Natural killer cell (primary cell): ENCODE data around the gene ADGRB3. TPM values are rescaled to one million over a fixed set of nuclear protein-coding genes. Genes with fewer than 3 reads are reported as not detected.
"Not testable (repeated sequence)": the region's sequence is repeated elsewhere in the genome, so short reads cannot be mapped to it uniquely, and the experiment has no call there.

Experiments
- ATAC-seq, 3 donors: fragments of 150-1000 bp in 2 of 3; fragments of 200-7000 bp in 1 of 3; cut with Tn5 transposase; 1 replicate in 1 of 3; 2 replicates in 2 of 3; pipeline ENCODE4 v1.10.0; 2021; ENCODE audit warnings: mild to moderate bottlenecking in 2 of 3, moderate library complexity in 2 of 3
- DNase-seq, 2 donors: peaks; one replicate each; pipeline versions ENCODE4 v3.0.0 to v3.0.0-alpha.2; 2013 to 2021; ENCODE audit warnings: mixed read lengths in 1 of 2
- H3K27ac ChIP-seq: one replicate; pipeline ENCODE4 v1.5.1; 2013; ENCODE audit warnings: mild to moderate bottlenecking, low read length
- H3K27me3 ChIP-seq: one replicate; pipeline ENCODE4 v1.6.1; 2013; ENCODE audit warnings: low read length; ENCODE audit not compliant: control insufficient read depth, insufficient read depth
- H3K36me3 ChIP-seq: one replicate; pipeline ENCODE4 v1.6.1; 2013; ENCODE audit warnings: low read length; ENCODE audit not compliant: control insufficient read depth, insufficient read depth
- H3K4me1 ChIP-seq: one replicate; pipeline ENCODE4 v1.6.1; 2013; ENCODE audit warnings: low read length; ENCODE audit not compliant: control insufficient read depth, insufficient read depth
- H3K4me3 ChIP-seq: one replicate; pipeline ENCODE4 v1.5.1; 2013; ENCODE audit warnings: low read length
- H3K9me3 ChIP-seq: one replicate; pipeline ENCODE4 v1.6.1; 2013; ENCODE audit warnings: low read length; ENCODE audit not compliant: control insufficient read depth, insufficient read depth
- H3K27ac Mint-ChIP-seq, 2 donors: one replicate each; pipeline ENCODE4 v1.8.0; 2022; ENCODE audit warnings: mild to moderate bottlenecking in 2 of 2, mixed read lengths in 2 of 2, moderate library complexity in 1 of 2
- H3K27me3 Mint-ChIP-seq, 2 donors: one replicate each; pipeline ENCODE4 v1.8.0; 2022; ENCODE audit warnings: low read depth in 2 of 2, mixed read lengths in 2 of 2
- H3K36me3 Mint-ChIP-seq: one replicate; pipeline ENCODE4 v1.8.0; 2022; ENCODE audit warnings: mixed read lengths
- H3K4me1 Mint-ChIP-seq, 2 donors: one replicate each; pipeline ENCODE4 v1.8.0; 2022; ENCODE audit warnings: mixed read lengths in 2 of 2
- H3K4me3 Mint-ChIP-seq: one replicate; pipeline ENCODE4 v1.8.0; 2022; ENCODE audit warnings: mild to moderate bottlenecking, moderate library complexity, mixed read lengths
- H3K9me3 Mint-ChIP-seq, 2 donors: one replicate each; pipeline ENCODE4 v1.8.0; 2022; ENCODE audit warnings: mixed read lengths in 2 of 2
- CTCF ChIP-seq: fragments of 200-600 bp; IDR thresholded peaks from one replicate; pipeline ENCODE4 v1.8.0; 2022; ENCODE audit warnings: antibody characterized with exemption
- WGBS: methylation state at CpG from one replicate; pipeline ENCODE4 v1.1.7; 2013; ENCODE audit warnings: missing lambda C conversion rate; ENCODE audit not compliant: insufficient coverage; 5-methylcytosine and 5-hydroxymethylcytosine counted together
- intact Hi-C: fragments of 100-400 bp; cut with micrococcal nuclease; formaldehyde crosslinking; loops from one replicate; pipeline ENCODE4 v1.14.2; 2022
- total RNA-seq, 4 donors: library from RNA; stranded (reverse); fragments of 120-200 nt in 1 of 4; gene quantifications; one replicate each; pipeline versions ENCODE4 v1.2.3 to v1.2.4, GENCODE V29; 2013 to 2022

The ADGRB3 gene
- total RNA-seq, 3 donors from 2014 or later (not counting 1 experiment from before 2014, with no cell fraction given): not detected

- TF ChIP-seq CTCF: no peak
- H3K27ac ChIP-seq: no peak overlapping the region
- no peak overlapping the region for H3K4me3 ChIP-seq
- no peak overlapping the region for H3K27ac Mint-ChIP-seq
- no peaks in the 10 kb centered on the region for H3K36me3 ChIP-seq
- H3K9me3 Mint-ChIP-seq: peaks cover 4 to 15% of the 10 kb centered on the region in 2 donors
- ATAC-seq: no peak
- peaks cover 3% of the 10 kb centered on the region for H3K9me3 ChIP-seq
- intact Hi-C loops: no loop called here
- H3K36me3 Mint-ChIP-seq: peaks cover 12% of the 10 kb centered on the region
- H3K27me3 ChIP-seq: no peaks in the 10 kb centered on the region
- WGBS: 83% methylated on average over 2 of the region's 2 CpGs
- no peaks in the 10 kb centered on the region for H3K4me1 Mint-ChIP-seq
- no peaks in the 10 kb centered on the region for H3K4me1 ChIP-seq
- H3K4me3 Mint-ChIP-seq: no peak overlapping the region
- H3K27me3 Mint-ChIP-seq: no peaks in the 10 kb centered on the region
- DNase-seq: no peak
Observed at GRCh38 chr6:69116658-69117057, 481.6 kb downstream of the ADGRB3 start.

GRCh38 chr6:69121461-69122406 lies 486.7 kb downstream of the ADGRB3 start:
- not testable (repeated sequence) for ATAC-seq, H3K27ac ChIP-seq

GRCh38 chr6:69122407-69122773 lies 487.3 kb downstream of the ADGRB3 start:
- H3K27me3 ChIP-seq: no peaks in the 10 kb centered on the region
- Mint-ChIP-seq H3K9me3 (peaks cover 9 to 18% of the 10 kb centered on the region in 2 donors), H3K27ac (no peak overlapping the region), H3K36me3 (peaks cover 12% of the 10 kb centered on the region), H3K4me3 (no peak overlapping the region), H3K27me3 (no peaks in the 10 kb centered on the region), H3K4me1 (no peaks in the 10 kb centered on the region)
- H3K4me1 ChIP-seq: no peaks in the 10 kb centered on the region
- TF ChIP-seq CTCF: no peak
- H3K27ac ChIP-seq: no peak overlapping the region
- no peaks in the 10 kb centered on the region for H3K36me3 ChIP-seq
- ATAC-seq (no peak), DNase-seq (no peak)
- H3K4me3 ChIP-seq: no peak overlapping the region
- H3K9me3 ChIP-seq: no peaks in the 10 kb centered on the region
- intact Hi-C loops: no loop called here

More at GRCh38 chr6:69121461-69122406, 486.7 kb downstream of the ADGRB3 start:
- H3K4me1 ChIP-seq, H3K4me3 ChIP-seq, H3K27me3 Mint-ChIP-seq, H3K4me3 Mint-ChIP-seq, H3K9me3 ChIP-seq, H3K27me3 ChIP-seq, intact Hi-C loops, H3K36me3 ChIP-seq, H3K27ac Mint-ChIP-seq, DNase-seq, H3K4me1 Mint-ChIP-seq: not testable (repeated sequence)
- WGBS: 91% methylated on average over 51 of the region's 51 CpGs
- Mint-ChIP-seq H3K36me3 (peaks cover 12% of the 10 kb centered on the region), H3K9me3 (peaks cover 9 to 18% of the 10 kb centered on the region in 2 donors)

DNA sequence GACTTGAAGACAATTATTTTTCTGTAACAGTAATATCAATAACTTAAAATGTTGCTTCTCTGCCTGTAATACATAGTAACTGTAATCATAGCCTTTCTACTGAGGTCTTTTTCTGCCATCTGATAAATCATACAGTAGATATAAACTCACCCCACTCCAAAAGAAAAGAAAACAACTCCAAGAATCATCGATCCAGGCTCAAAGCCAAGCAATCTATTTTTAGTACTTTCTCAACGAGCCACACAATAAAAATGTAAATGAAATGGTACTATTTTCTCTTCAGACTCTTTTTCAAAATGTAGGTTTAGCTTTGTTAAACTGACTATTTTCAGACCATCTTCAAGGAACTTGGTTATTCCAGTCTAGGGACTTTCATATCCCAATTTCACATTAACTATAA lies 493.3 kb downstream of the ADGRB3 start:
- H3K4me3 Mint-ChIP-seq: no peak overlapping the region
- H3K9me3 Mint-ChIP-seq: peaks cover 7 to 18% of the 10 kb centered on the region in 2 donors
- Histone ChIP-seq H3K9me3 (no peaks in the 10 kb centered on the region), H3K27ac (no peak overlapping the region), H3K27me3 (no peaks in the 10 kb centered on the region), H3K4me1 (no peaks in the 10 kb centered on the region), H3K36me3 (no peaks in the 10 kb centered on the region), H3K4me3 (no peak overlapping the region)
- intact Hi-C loops: no loop called here
- ATAC-seq (no peak), DNase-seq (no peak)
- H3K27me3 Mint-ChIP-seq: no peaks in the 10 kb centered on the region
- H3K4me1 Mint-ChIP-seq: no peaks in the 10 kb centered on the region
- H3K27ac Mint-ChIP-seq: no peak overlapping the region
- WGBS: no CpG with 5 or more reads among the region's 2 CpGs
- H3K36me3 Mint-ChIP-seq: no peaks in the 10 kb centered on the region
- no peak for TF ChIP-seq CTCF
